Stimulated activated CD8-positive, alpha-beta memory T cell treated with anti-CD3 and anti-CD28 coated beads, Interleukin-7, amount 100 ng/mL, for 1 hour (primary cell): ENCODE data around the gene GALE.
"Not testable (repeated sequence)": the region's sequence is repeated elsewhere in the genome, so short reads cannot be mapped to it uniquely, and the experiment has no call there.

ENCODE experiments used
- DNase-seq, 2 donors: peaks; one replicate each; pipeline ENCODE4 v3.0.0-alpha.2; 2020; ENCODE audit warnings: low read depth in 2 of 2

Gene GALE

GRCh38 chr1:23792151-23792945 is 8.2 kb downstream of the GALE start:
- DNase-seq: no peak

GRCh38 chr1:23791516-23792047 is 9.0 kb downstream of the GALE start:
- DNase-seq: no peak

- peak; percentile 66 to 72 for DNase-seq
These were observed 9.6 kb downstream of the GALE start, which contains the start of gene LYPLA2 for GRCh38 chr1:23790696-23791515. LYPLA2 (plus strand) TSS chr1:23791145; CDS start chr1:23792683, 1,538 bp downstream.

- DNase-seq: no peak
These were observed 11.9 kb downstream of the GALE start for GRCh38 chr1:23788695-23789094.

- no peak for DNase-seq
These were observed 12.9 kb downstream of the GALE start for GRCh38 chr1:23787701-23788100.

- DNase-seq: no peak
These were observed 15.7 kb downstream of the GALE start for GRCh38 chr1:23784846-23785245.

- DNase-seq: not testable (repeated sequence)
These were observed 17.4 kb downstream of the GALE start for GRCh38 chr1:23783141-23783540.

- DNase-seq: no peak
These were observed 20.7 kb downstream of the GALE start for GRCh38 chr1:23779826-23780371.

GRCh38 chr1:23777979-23778814 is 22.4 kb downstream of the GALE start, which contains the start of gene PITHD1:
PITHD1 (plus strand) TSS chr1:23778418; CDS start chr1:23778516, 98 bp downstream.
- peak; percentile 51 to 53 for DNase-seq

GRCh38 chr1:23776217-23776616 is 24.3 kb downstream of the GALE start:
- DNase-seq: no peak

- no peak for DNase-seq
These were observed 26.2 kb downstream of the GALE start for GRCh38 chr1:23774174-23774880.

- DNase-seq: no peak
These were observed 27.7 kb downstream of the GALE start for GRCh38 chr1:23772854-23773242.

GRCh38 chr1:23772049-23772853 is 28.3 kb downstream of the GALE start:
- peak; percentile 70 to 80 for DNase-seq

- no peak for DNase-seq
These were observed 31.8 kb downstream of the GALE start for GRCh38 chr1:23768733-23769132.

- no peak for DNase-seq
These were observed 37.4 kb downstream of the GALE start for GRCh38 chr1:23763041-23763577.

GRCh38 chr1:23759277-23759676 is 41.3 kb downstream of the GALE start:
- DNase-seq: no peak

GRCh38 chr1:23757812-23758211 is 42.7 kb downstream of the GALE start:
- DNase-seq: no peak

- DNase-seq: no peak
These were observed 43.9 kb downstream of the GALE start for GRCh38 chr1:23756676-23757075.

GRCh38 chr1:23752909-23753308 is 47.6 kb downstream of the GALE start:
- DNase-seq: no peak
